ENCODE measurements around the gene CLN5.

The CLN5 gene

GRCh38 chr13:77016888-77017623, 25.2 kb downstream of the CLN5 start:
- DNase-seq (ENCODE audit: low read depth in 2 of 2), result no peak

DNA sequence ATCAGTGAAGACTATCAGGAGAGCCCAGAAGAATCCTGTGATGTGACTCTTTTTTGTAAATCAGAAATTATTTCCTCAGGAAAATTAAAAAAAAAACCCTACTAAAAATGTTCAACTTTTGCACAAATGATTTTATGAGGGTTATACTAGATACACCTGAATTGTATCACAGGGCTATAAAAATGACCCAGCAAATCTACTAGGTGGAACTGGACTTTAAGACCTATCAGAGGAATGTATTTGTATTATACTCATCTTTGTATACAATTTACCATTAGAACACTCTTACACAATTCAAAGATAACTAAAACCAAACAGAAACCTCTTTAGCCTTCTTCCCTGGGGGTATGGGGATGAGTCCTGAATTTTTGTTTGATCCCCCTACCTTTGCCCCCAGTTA, 27.9 kb downstream of the CLN5 start:
- no peak for DNase-seq (ENCODE audit: low read depth in 2 of 2)

GRCh38 chr13:77022341-77022740, 30.5 kb downstream of the CLN5 start:
- DNase-seq (ENCODE audit: low read depth in 2 of 2), result no peak

GRCh38 chr13:77026255-77026860, 34.5 kb downstream of the CLN5 start:
- peak; percentile 44 to 54 for DNase-seq (ENCODE audit: low read depth in 2 of 2)

GRCh38 chr13:77026861-77027621, 35.2 kb downstream of the CLN5 start, which contains the start of gene FBXL3:
TSS of gene FBXL3 (minus strand) at chr13:77027159. CDS start at chr13:77021860, 5,299 bp downstream.
- peak; percentile 56 to 61 for DNase-seq (ENCODE audit: low read depth in 2 of 2)

DNA sequence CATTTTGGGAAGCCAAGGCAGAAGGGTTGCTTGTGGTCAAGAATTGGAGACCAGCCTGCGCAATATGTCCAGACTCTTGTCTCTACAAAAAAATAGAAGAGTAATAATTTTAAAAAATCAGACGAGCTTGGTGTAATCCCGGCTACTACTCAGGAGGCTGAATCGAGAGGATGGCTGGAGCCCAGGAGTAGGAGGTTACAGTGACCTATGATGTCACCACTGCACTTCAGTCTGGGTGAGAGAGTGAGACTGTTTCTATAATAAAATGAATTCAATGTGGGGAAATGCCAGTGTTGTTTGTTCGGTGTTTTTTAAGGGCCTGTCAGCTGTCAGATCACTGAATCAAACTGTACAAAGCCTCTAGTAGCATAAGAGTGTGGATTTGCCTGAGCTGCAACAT, 36.3 kb downstream of the CLN5 start:
- DNase-seq (ENCODE audit: low read depth in 2 of 2), result no peak

- DNase-seq (ENCODE audit: low read depth in 2 of 2), result no peak
Observed at GRCh38 chr13:77029436-77029835, 37.6 kb downstream of the CLN5 start.

DNA sequence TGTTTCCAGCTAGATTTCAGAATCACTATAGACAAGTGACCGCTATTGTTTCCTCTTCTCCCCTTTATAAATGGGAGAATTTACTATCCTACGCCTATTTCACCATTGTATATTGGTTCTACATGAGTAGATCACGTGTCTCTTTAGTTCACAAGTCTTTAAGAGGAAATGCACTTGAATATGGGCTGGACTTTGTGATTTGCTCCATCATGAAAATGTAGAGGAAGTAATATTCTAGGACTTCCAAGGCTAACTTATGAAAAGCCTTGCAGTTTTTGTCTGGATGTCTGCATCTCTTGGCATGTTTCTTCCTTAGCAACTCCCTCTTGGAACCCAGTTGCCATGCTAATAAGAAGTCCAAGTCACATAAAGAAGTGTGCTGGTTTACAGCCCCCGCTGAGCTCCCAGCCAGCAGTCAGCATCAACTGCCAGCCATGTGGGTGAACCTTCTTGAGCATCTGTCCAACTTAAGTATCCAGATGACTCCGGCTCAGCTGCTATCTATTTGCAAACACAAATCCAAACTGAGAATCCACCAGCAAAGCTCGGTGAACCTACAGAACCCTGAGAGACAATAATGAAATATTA, 39.9 kb downstream of the CLN5 start:
- no peak for DNase-seq (ENCODE audit: low read depth in 2 of 2)

- no peak for DNase-seq (ENCODE audit: low read depth in 2 of 2)
Observed at GRCh38 chr13:77033717-77034302, 41.9 kb downstream of the CLN5 start.

DNA sequence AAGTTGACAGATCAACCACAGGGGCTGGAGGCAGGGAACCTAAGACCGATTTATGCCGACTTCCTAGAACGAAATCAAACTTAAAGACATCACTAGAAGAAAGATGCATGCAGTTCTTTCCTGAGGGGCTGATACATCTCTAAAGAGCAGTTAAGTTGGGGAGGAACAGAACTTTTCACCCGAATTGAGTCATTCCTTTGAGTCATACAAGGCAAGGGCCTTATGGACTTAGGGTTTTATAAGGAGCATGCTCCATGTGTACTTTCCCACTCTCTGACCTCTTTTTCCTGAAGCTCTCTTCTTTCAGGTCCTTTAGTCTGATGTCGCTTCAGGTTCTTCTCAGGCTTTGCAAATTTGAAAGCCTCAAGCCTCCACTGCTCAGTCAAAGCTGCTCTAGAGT, 43.0 kb downstream of the CLN5 start:
- no peak for DNase-seq (ENCODE audit: low read depth in 2 of 2)

- no peak for DNase-seq (ENCODE audit: low read depth in 2 of 2)
Observed at GRCh38 chr13:77036279-77036678, 44.4 kb downstream of the CLN5 start.

DNA sequence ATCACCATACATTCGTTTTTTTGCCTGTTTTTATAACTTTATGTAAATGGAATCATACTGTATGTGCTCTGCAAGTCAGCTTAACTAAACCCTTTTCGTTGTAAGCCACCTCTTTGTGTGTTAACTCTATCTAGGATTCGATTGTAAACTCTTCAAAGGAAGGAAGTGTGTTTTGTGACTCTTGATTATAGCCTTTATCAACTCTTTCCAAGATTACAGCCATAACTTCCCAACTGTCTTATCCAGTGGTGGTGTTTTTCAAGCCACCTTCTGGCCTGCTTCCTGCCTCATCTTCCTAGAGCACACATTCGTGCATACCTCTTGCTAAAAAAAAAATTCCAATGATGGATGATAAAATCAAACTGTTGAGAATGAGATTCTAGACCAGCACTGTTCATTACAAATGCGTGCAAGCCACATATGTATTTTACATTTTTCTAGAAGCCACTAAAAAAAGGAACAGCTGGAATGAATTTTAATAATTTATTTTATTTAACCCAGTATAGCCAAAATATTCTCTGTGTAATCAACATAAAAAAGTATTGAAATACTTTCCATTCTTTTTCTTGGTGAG, 47.1 kb downstream of the CLN5 start:
- DNase-seq (ENCODE audit: low read depth in 2 of 2), result no peak

GRCh38 chr13:77040076-77040475, 48.2 kb downstream of the CLN5 start:
- no peak for DNase-seq (ENCODE audit: low read depth in 2 of 2)

GRCh38 chr13:77040835-77041234, 49.0 kb downstream of the CLN5 start:
- DNase-seq (ENCODE audit: low read depth in 2 of 2), result no peak

DNA sequence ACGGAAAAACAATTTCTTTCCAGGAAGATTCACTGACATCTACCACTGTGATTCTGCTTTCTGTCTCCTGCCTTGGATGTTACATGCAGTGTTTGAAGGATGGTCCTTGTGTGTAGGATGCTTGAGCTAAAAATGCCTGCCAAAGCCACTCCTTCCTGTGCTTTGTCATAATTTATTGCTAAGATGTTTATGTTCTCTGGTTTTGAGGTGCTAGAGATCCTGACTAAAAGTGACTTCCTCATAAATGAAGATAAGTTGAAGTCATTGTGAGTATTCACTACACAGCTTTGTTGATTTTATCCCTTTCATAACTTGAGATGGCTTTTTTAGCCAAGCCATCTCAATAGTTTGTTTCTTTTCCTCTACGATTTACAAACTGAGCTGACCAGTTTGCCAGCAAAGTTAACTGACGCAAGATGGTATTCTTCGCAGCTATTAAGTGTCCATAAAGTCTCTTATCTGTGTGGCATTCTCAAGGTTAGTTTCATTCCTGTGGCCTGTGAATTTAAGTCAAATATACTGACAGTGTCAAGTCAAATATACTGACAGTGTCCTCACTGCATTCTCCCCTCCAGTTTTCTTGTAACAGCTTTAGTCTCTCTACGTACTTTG, 50.8 kb downstream of the CLN5 start:
- no peak for DNase-seq (ENCODE audit: low read depth in 2 of 2)

DNA sequence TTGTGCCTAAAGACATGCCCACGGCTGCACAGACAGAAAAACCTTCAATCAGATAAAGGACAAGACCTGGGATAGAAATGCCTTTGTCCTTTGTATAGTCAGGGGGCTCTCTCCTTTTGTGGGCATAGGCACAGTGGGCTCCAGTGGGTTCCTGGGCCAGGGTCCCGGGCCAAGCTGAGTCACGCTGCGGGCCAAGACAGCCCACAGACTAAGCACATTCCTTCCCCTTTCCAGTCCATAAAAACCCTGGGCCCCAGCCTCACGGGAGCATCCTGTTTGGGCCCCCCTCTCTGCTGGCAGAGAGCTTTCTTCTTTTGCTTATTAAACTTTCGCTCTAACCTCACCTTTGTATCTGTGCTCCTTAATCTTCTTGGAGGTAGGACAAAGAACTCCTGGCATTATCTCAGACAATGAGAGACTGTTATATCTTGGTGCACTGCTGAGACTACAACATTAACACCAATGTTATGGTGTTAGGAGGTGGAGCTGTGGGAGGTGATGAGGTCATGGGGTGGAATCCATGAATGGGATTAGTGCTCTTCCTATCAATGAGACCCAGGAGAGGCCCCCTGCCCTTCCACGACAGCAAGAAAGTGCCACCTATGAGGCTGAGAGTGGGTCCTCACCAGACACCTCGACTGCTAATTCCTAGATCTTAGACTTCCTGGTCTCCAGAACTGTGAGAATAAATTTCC, 55.9 kb downstream of the CLN5 start:
- no peak for DNase-seq (ENCODE audit: low read depth in 2 of 2)

DNA sequence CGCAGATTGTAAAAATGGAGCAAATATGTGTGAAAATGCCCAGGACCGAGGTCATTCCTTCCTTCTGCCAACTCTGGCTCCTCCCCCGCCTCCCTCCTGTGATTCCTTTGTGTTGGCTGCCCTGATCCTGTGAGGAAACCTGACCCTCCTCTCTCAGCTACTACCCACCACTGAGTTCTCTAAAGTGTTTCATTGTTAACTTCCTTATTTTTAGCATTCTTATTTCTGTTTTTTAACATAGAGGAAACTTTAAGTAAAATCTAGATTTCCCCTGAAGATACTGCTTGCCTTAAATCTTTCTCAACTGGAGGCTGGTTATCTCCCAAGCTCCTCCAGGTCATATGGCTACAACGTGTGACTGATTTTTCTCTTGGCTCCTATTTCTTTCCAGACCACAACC, 56.8 kb downstream of the CLN5 start:
- no peak for DNase-seq (ENCODE audit: low read depth in 2 of 2)

DNA sequence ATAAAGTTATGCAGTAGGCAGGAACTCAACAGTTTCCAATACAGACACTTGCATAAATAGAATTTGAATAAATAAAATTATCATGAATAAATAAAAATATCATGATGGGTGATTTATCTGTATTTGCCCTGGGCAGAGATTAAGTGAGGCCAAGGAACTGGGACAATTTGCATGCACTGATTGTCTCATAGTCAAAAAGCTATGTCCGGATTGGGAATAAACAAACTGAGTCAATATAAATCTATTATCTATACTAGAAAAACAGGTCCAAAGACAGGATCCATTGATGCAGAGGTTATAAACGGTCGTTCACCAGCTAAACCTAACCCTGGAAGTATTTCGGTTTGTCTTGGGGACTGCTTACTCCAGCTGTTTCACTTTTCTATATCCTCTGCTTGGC, 61.3 kb downstream of the CLN5 start:
- no peak for DNase-seq (ENCODE audit: low read depth in 2 of 2)
